Measurements from ENCODE around the gene GTF2H3.

Gene GTF2H3

DNA sequence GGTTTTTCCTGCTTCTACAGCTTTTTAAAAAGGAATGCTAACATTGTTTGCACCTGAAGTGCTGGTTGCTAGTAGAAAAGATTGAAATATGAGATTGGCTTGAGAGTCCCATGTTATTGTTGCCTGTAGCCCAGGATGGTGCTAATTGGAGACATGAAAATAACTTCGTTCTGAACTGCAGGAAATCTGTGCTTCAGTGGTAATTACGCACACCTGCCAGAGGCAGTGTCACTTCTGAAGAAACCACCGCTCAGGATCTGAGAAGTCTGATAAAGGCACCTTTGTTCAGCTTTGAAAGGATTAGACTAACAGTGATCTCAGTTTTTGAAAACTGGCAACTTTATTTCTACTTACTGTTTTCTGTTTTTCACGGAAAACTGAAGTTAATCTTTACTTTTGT, 63.0 kb downstream of the GTF2H3 start:
- H3K4me3 Mint-ChIP-seq: no peak overlapping the region
- DNase-seq: no peak
- no peak overlapping the region for H3K27ac Mint-ChIP-seq

DNA sequence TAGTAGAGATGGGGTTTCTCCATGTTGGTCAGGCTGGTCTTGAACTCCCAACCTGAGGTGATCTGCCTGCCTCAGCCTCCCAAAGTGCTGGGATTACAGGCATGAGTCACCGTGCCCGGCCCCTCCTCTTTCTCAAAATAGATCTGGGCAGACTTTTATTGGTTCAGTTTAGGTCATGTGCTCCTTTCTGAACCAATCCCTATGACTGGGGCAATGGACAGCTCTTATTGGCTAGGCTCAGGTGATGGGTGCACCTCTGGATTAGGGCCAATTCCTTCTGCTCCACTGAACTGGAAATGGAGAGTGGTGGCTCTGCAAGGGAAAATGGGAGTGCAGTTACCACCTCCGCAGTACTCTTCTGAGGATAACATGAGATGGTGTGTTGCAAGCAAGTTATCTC, 72.3 kb downstream of the GTF2H3 start:
- no peaks in the 10 kb centered on the region for H3K27me3 Mint-ChIP-seq (ENCODE audit: low read depth, poor library complexity)
- no peak for DNase-seq
- H3K9me3 Mint-ChIP-seq: no peaks in the 10 kb centered on the region
- H3K27ac Mint-ChIP-seq: no peak overlapping the region
- TF ChIP-seq, protein P1, sequence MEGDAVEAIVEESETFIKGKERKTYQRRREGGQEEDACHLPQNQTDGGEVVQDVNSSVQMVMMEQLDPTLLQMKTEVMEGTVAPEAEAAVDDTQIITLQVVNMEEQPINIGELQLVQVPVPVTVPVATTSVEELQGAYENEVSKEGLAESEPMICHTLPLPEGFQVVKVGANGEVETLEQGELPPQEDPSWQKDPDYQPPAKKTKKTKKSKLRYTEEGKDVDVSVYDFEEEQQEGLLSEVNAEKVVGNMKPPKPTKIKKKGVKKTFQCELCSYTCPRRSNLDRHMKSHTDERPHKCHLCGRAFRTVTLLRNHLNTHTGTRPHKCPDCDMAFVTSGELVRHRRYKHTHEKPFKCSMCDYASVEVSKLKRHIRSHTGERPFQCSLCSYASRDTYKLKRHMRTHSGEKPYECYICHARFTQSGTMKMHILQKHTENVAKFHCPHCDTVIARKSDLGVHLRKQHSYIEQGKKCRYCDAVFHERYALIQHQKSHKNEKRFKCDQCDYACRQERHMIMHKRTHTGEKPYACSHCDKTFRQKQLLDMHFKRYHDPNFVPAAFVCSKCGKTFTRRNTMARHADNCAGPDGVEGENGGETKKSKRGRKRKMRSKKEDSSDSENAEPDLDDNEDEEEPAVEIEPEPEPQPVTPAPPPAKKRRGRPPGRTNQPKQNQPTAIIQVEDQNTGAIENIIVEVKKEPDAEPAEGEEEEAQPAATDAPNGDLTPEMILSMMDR (IDR thresholded peaks at IDR 0.05): no peak
- H3K4me3 Mint-ChIP-seq: no peak overlapping the region
- peaks cover 3% of the 10 kb centered on the region for H3K4me1 Mint-ChIP-seq
- H3K36me3 Mint-ChIP-seq (ENCODE audit: low read depth): peaks cover 59% of the 10 kb centered on the region

More for the DNA sequence above, 63.0 kb downstream of the GTF2H3 start:
- TF ChIP-seq, protein P1 (IDR thresholded peaks at IDR 0.05): no peak
- Mint-ChIP-seq H3K36me3 (ENCODE audit: low read depth) (peaks cover 57% of the 10 kb centered on the region), H3K4me1 (no peaks in the 10 kb centered on the region), H3K27me3 (ENCODE audit: low read depth, poor library complexity) (no peaks in the 10 kb centered on the region), H3K9me3 (no peaks in the 10 kb centered on the region)

DNA sequence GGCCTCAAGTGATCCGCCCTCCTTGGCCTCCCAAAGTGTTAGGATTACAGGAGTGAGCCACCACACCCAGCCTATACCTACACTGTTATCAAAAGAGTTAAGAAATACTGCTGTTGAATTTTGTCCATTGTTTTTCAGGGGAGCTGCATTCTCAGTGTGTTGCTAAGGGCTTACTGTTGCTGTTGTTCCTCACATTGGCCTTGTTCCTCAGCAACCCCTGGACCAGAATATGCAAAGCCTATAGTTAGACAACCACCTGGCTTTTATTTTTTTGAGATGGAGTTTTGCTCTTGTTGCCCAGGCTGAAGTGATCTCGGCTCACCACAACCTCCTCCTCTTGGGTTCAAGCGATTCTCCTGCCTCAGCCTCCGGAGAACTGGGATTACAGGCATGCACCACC, 73.8 kb downstream of the GTF2H3 start:
- Mint-ChIP-seq H3K9me3 (no peaks in the 10 kb centered on the region), H3K4me3 (no peak overlapping the region), H3K36me3 (ENCODE audit: low read depth) (peaks cover 45% of the 10 kb centered on the region), H3K27ac (no peak overlapping the region), H3K27me3 (ENCODE audit: low read depth, poor library complexity) (no peaks in the 10 kb centered on the region), H3K4me1 (peaks cover 6% of the 10 kb centered on the region)
- TF ChIP-seq, protein P1 (IDR thresholded peaks at IDR 0.05): no peak
- no peak for DNase-seq

Data from nephron progenitor cell (in vitro differentiated cells).